Body of pancreas (tissue), 4 donors: ENCODE results near the gene ACKR2.

Source experiments
- CTCF ChIP-seq, 7 experiments: fragments of 450-650 bp in 4 of 7; fragments of 200-600 bp in 3 of 7; sonication (generic) in 3 of 7; IDR thresholded peaks; one replicate each; pipeline ENCODE4 v1.5.1; 2016 to 2019; ENCODE audit warnings: antibody characterized with exemption in 7 of 7
- POLR2A ChIP-seq, 3 donors: fragments of 450-650 bp; IDR thresholded peaks; one replicate each; pipeline ENCODE4 v1.6.1; 2016; ENCODE audit warnings: antibody characterized with exemption in 3 of 3, mild to moderate bottlenecking in 2 of 3

GRCh38 chr3:42822828-42823227 is 13.6 kb downstream of the ACKR2 start:
- TF ChIP-seq CTCF (IDR thresholded peaks at IDR 0.05) (no peak), POLR2A (IDR thresholded peaks at IDR 0.05) (no peak)
